ENCODE results near the gene MYCT1.

The MYCT1 gene

DNA sequence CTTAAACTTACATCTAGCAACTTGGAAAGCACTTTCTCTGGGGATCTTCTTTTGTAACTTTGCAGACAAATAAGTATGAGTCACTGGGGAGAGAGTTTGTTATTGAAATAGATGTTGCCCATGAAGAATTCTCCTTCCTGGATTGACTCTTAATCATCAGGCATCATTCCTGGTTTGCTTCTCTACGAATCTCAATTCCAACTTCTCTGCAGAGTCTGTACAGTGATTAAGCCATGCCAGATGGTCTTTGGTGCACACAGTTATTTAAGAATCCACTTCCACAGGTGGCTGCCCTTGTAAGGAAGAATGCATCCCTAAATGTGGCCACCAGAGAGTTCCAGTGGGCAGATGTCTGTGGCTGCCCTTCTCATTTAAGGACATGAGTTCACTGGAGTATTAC, 25.7 kb downstream of the MYCT1 start:
- DNase-seq (ENCODE audit: low read depth): peak; percentile 5

DNA sequence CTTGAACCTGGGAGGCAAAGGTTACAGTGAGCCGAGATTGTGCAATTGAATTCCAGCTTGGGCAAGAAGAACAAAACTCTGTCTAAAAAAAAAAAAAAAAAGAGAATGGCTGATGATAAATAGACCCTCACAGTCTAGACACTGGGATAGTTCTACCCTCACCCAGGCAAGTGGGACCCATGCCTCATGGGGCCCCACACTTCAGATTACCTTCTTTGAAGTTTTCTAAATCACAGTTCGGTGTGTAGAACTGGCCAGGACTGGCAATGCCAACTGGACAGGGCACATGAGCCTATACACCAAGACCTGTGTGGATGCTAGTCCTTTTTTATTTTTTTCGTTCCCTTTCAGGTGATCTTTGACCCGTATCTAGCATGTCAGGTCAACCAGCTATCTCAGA, 28.6 kb downstream of the MYCT1 start:
- no peak for DNase-seq (ENCODE audit: low read depth)

DNA sequence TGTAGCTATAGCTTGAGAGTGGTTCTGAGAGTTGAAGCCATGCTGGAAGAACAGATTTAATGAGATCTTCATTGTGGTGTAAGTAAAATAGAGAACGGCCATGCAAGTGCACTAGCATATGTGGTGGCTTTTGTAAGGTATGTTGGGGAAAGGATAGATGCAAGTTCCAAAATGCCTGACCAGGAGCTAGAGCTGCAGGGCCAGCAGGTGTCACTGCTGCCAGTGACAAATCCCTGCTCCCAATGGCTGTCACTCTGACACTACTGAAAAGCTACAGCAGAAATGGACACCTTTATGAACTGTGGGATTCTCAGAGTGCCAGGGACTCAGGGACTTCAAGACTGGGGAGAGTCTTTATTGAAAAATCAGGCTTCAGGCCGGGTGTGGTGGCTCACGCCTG, 29.8 kb downstream of the MYCT1 start:
- no peak for DNase-seq (ENCODE audit: low read depth)

DNA sequence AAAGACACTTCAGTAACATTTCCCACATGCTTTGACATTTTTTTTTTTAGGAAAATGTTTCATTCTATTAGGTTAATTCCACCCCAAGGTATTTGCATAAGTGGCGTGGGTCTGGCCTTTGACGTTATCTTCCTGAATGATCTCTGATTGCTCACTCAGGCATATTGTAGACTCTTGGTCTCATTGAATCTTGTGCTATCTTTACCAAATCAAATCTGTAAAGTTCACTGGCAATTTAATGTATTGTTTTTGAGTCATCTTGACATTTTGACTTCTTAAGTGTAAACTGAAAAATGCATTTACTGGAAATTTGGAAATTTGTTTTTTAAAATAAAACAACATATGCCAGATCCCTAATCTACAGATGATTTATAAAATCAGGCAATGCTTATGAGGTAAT, 36.9 kb downstream of the MYCT1 start:
- no peak for DNase-seq (ENCODE audit: low read depth)

DNA sequence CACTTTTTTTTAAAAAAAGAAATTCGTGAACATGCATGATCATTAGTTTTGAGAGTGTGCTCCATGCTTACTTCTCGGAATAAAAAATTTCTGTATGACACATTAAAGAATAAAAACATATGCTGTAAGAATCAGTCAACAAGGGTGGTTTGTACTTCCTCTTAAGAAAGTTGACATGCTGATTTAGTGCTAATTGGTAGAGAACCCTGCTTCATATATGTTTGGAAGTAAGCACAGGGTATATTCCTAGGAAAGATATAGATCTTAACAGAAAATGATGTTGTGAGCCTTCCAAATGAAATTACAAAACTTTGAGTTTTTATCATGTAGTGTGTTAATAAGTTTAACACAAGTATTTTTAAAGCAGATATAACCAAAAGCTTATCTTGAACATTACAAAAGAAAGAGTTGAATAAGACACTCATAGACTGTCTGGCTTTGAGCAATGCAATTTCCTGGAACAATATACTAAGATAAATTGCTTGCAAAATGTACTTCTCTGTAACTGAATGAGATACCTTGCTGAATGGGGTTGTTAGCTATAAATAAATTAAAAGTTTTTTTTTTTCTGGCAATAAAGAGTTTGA, 39.1 kb downstream of the MYCT1 start:
- DNase-seq (ENCODE audit: low read depth): no peak

DNA sequence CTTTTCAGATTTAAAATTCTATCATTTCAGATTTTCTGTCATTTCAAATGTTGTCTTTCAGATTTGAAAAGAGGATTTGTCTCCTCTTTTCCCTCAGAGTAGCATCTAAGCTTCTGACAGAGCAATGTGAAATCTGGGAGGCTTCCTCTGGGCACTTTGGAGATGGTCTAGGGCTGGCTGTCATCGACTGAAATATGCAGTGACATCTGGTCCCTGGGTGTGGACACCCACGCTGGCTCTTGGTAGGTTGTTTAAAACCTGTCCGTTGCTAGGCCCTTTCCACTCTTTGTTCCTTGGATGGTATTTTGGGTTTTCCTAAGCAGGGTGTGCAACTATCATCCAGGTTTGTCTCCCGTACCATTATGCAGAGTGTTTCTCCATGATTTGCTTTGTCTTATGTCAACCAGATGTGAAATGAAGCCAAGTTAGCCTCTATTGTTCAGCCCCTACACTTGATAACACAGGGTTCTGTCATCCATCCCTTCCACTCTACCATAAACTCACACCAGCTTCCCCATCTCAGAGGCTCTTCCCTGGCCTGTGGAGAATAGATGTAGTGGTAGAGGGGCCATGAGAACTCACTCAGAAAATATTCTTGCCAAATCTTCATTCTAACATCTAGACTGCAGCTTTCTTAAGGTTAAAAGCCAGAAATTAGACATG, 47.9 kb downstream of the MYCT1 start:
- no peak for DNase-seq (ENCODE audit: low read depth)

DNA sequence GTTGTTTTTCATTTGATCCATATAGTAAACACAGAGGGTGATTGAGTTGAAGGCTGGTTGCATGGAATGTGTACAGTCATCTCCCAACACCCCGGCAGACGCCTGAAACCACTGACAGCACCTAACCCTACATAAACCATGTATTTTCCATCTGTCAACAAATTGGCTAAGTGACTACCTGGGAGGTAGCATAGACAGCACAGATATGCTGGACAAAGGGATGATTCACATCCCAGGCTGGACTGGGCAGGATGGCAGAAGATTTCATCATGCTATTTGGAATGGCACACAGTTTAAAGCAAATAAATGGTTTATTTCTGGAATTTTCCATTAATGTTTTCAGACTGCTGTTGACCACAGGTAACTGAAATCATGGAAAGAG, 48.5 kb downstream of the MYCT1 start:
- peak; percentile 18 for DNase-seq (ENCODE audit: low read depth)

DNA sequence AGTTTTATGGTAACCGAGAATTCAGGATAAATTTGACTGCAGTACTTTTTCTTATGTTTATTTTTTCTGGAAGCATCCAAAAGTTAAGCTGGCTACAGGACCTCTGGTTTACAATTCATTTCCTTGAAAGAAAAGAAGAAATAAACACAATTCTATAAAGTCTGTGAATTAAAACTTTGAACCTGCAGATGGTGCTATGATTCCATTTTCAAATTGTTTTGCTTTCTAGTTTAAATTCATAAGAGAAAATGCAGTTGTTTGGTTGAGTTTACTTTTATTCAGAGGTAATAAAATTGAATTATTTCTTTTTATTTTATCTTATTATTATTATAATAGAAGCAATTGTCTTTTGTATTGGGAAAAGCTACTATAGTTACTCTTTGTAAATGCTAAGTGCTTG, 51.1 kb downstream of the MYCT1 start:
- no peak for DNase-seq (ENCODE audit: low read depth)

DNA sequence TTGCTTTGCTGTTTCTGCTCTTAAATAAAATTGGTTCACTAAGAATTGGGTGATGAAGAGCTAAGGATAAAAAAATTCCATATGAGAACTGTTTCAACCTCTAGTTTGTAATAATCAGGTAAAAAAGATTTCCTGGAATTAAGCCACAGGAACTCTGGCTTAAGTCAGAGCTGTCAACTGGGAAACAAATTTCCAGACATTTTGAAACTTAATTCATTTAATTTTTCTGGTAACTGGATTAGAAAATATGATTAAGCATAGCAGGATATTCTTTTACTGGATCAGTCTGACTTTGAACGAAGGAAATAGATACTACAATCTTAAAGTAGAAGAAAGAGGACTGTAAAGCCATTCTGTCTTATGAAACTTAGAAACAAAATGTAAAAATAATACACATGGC, 51.6 kb downstream of the MYCT1 start:
- DNase-seq (ENCODE audit: low read depth): no peak

DNA sequence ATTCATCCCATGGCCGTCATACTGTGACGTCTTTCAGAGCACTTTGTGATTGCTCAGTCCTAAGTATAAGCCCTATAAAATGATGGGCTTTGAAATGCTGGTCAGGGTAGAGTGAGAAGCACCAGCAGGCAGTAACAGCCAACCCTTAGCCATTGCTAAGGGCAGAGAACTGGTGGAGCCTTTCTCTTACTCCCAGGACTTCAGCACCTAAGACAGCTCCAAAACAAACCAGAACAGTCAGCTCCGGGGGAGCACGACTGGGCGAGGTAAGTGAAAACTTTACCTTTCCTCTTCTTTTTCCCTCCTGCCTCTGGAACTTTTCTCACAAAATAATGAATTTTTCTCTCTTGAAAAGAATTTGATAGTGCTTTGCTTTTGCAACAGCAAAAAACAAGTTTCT, 53.0 kb downstream of the MYCT1 start, which contains the start of gene VIP:
Gene VIP, plus strand, starts transcription at position 104 of the 400 bp plus-strand sequence. CDS start 1,381 bp downstream, outside the sequence.
- no peak for DNase-seq (ENCODE audit: low read depth)

DNA sequence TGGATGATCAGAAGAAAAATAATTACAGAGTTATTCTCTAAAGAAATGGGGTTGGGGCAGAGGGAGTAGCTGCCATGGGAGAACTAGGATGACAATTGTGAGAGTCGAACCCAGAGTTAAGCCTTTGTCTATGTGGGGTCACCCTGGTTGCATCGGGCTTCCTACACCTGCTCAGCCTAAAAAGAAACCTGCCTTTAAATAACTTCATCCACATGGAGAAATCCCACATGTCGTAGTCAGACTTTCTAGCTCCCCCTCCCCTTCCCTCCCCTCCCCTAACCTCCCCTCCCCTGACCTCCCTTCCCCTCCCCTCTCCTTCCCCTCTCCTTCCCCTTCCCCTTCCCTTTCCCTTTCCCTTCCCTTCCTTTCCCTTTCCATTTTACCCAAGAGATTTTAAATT, 67.6 kb downstream of the MYCT1 start:
- DNase-seq (ENCODE audit: low read depth): no peak

DNA sequence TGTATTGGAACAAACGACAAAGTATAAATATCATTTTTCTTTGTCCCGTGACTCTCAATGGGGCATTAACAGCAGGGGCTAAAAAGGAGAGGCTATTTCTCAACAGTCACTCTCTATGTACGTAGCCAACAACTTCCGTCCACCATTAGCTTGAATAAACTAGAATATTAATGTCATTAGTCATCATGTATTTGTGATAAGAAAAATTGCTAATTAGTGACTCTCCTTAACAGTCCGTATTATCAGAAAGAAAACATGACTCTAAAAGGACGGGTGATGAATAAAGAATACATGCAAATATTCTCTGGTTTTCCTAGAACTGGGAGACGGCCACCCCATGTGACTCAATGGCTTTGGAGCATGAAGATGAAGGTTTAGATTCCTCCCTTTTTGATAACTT, 71.5 kb downstream of the MYCT1 start:
- no peak for DNase-seq (ENCODE audit: low read depth)

DNA sequence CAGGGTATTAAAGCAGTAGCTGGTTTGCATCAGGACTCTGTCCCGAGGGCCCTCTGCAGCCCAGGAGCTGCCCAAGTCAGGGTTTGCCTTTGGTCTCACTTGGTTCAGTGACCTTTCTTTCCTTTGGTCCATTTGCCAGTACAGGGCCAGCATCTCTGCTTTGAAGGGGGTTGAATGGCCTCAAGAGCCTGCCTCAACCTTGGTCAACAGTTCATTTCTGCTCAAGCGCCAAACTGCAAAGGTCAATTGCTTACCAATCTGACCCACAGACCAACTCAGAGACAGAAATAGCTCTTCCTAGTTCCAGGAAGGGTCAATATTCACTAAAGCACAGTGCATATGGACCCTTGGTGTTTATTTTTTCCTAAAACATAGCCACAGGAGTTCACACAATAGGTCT, 72.3 kb downstream of the MYCT1 start:
- no peak for DNase-seq (ENCODE audit: low read depth)

DNA sequence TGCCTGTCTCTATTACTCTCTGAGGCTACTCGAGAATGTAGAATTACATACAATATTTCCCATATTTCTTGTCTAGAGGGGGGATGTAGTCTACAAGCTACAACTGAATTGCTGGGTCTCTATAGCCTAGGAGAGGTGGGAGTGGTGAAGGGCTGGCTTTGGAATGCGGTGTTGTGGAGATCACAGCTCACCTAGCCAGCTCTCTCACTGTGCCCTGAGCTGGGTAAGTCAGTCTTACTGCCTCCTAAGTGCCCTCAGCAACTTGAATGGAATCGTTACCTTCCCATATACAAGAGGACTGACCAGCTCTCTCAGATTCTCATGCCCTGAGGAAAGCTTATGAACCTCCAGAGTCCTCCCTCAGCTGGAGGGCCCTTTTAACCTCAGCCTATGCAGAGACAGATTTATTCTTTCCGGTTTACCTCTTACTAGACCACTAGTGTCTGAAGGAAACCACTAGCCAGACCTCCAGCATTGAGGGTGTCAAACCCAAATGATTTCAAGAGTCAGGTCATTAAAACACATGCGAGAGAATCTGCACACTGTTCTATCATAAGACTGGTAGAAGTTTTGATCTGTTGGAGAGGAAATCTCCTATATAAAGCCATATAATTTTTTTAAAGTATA, 73.5 kb downstream of the MYCT1 start:
- no peak for DNase-seq (ENCODE audit: low read depth)

Data from fibroblast of the conjunctiva (primary cell).